HG03469 (cell line): ENCODE data around the gene KAZN.

Experiments used
- ATAC-seq: cut with Tn5 transposase; IDR thresholded peaks from one replicate; pipeline ENCODE4 v1.9.1; 2021; ENCODE audit warnings: mild to moderate bottlenecking, moderate library complexity, moderate number of reproducible peaks; ENCODE audit not compliant: unreplicated experiment

The KAZN gene

DNA sequence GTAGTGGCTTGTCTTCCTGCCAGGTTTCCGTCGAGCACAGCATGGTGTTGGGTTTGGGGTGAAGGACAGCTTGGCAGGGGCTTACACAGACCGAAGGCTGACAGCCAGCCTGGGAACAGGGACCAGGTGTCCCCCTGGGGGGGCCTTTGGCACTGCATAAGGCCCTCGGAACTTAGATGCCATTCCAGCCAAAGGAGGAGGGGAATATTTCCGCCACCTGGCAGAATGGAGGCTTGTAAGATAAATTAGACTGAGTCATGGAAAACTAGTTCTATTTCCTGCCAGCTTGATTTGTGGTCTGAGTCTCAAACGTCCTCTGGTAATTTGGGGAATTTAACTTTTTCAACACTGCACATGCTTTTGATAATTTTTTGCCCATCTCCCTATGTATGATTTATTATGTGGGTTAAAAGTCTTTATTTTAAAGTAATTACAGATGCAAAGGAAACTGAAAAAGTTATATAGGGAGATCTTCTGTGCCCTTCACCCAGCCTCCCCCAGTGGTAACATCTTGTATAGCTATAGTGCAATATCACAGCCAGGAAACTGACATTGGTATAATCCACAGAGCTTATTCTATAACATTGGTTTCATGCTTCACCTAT is 543.6 kb downstream of the KAZN start:
- no peak for ATAC-seq

DNA sequence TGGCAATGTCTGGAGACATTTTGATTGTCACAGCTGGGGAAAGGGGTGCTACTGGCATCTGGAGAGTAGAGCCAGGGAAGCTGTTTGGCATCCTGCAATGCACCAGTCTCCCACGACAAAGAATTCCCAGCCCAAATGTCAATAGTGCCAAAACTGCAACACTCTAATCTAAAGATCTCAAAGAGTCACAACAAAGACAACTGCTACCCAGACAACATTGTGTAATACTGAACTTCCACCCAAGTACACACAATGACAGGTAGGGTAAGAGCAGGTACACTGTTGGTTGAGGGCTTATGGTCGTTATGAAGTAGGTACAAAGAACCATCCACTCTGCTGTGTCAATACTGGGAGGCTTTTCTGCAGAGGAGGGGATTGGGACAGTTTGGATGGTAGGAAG is 546.8 kb downstream of the KAZN start:
- ATAC-seq, result no peak

DNA sequence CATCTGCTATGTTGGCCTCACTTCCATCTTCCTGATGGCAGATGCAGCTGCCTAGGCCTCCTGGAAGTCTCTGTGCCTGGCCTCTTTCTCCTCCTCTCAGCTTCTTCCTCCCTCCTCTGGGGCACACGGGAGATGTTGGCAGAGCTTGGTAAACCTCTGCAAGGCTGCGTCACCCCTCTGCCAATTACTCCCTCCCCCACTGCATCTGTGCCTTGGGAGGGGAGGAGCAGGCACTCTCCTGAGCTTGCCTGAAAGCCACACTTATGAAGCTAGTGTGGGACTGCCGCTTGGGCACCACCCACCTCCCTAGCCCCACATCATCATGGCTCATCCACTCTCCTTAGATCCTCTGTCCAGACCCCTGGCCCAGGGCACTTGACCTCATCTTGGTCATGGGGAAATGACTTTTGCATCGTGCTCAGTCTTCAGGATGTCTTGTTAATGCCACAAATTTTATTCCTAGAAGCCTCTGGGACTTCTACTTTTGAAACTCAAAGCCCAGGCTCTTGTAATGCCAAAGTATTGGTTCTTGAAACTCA is 547.7 kb downstream of the KAZN start:
- ATAC-seq, result no peak

DNA sequence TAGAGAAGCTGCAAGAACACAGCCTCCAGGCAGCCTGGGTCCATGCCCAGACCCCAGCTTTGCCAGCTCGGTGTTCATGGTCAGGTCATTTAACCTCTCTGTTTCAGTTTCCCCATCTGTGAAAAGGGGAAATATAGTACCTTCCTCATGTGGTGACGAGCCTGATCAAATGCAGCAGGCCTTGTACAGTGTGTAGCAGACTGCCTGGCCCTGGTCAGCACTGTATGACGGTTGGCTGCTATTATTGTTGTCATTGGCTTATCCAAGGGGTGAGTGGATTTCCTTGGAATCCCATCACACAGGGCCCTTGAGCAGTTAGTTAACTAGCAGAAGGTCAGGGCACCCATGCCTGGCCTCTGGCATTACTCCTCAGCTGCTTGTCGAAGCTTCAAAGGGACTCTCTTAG is 548.5 kb downstream of the KAZN start:
- no peak for ATAC-seq

DNA sequence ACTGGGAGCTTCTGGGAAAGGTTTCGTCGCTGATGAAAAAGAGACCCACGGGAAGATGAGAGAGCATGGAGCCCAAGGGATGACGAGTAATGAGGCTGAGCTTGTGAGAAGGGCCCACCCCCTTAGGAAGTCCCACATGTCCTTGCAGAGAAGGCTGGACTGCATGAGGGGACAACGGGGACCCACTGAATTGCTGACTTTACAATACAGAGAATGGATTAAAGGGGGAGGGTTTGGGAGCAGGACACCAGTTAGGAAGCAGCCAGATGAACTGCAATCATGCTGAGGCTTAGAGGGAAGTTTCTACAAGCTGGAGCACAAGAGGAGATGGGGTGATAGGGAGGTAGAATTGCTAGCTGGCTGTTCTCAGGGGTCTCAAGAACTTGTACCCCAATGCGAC is 549.5 kb downstream of the KAZN start:
- no peak for ATAC-seq

DNA sequence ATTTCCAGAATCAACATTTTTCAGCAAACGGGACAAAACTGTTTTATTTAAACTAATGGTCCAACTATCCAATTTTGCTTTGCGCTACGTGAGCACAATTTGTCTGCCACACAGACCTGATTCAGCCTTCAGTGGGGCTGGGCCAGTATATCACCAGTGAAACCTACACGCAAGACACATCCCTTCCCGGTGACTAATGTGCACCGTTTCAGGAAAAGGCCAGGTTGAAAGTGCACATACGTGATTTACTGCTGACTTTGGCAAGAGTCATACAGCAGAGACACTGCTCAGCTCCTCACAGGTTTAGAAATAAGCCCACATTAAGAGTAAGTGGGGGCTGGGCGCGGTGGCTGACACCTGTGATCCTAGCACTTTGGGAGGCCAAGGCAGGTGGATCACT is 550.0 kb downstream of the KAZN start:
- no peak for ATAC-seq

DNA sequence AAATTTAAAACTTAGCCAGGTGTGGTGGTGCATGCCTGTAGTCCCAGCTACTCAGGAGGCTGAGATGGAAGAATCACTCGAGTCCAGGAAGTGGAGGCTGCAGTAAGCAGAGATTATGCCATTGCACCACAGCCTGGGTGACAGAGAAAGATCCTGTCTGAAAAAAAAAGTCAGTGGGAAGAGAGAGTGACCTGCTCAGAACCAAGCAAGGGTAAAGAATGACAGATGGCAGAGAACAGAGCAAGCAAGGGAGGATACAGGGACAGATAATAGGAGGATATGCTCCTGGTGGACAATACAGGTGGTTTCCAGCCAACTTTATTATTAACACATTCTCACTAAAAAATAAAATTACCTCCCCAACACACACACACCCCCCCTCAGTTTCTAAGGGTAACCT is 550.5 kb downstream of the KAZN start:
- no peak for ATAC-seq

DNA sequence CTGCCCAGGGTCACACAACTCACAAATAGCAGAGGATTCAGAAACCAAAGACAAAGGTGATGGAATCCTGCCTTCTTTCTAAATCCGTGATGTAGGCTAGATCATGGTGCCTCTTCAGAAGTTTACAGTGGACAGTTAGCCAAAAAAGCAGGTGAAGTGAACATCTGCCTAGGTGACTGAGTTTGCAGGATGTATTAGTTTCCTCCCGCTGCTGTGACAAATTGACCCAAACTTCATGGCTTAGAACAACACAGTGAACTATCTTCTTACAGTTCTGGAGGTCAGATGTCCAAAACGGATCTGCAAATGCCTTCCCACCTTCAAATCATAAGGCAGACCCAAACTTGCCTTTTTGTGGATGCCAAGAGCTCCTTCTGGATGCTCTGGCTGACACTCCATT is 551.9 kb downstream of the KAZN start:
- no peak for ATAC-seq

DNA sequence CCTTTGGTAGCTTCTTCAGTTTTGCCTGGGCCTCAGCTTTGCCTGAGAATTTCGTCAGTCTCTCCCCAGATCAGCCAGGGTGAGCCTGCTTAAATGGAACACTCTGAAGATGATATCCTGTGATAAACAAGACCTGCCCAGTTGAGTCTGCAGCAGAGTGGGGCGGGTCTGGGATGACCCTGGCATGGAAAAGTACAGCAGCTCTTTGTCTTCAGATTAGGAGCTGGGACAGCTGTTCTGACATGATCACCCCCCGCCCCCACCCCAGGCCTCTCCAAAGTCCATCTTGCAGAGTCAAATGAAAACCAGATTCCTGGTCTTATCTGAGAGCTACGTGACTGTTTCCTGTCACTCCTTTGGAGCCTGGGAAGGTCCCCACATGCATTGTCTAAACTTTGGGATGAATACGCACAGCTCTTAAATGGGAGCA is 552.9 kb downstream of the KAZN start:
- ATAC-seq, result no peak

DNA sequence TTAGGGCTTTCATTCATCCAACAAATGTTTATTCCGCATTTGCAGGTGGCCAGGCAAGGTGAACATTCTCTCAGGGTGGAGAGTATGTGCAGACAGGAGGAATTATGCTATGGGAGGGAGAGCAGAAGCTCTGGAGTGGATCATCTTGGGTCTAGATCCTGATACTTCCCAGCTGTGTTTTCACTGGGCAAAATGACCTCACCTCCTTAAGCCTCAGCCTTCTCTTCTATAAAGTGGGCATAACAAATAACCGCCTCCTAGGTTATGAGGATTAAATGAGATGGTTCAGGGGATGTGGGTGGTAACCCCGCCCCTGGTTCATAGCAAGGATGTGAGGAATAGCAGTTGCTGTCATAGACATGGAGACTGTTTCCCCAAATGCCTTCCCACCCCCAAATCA is 553.4 kb downstream of the KAZN start:
- ATAC-seq, result no peak

DNA sequence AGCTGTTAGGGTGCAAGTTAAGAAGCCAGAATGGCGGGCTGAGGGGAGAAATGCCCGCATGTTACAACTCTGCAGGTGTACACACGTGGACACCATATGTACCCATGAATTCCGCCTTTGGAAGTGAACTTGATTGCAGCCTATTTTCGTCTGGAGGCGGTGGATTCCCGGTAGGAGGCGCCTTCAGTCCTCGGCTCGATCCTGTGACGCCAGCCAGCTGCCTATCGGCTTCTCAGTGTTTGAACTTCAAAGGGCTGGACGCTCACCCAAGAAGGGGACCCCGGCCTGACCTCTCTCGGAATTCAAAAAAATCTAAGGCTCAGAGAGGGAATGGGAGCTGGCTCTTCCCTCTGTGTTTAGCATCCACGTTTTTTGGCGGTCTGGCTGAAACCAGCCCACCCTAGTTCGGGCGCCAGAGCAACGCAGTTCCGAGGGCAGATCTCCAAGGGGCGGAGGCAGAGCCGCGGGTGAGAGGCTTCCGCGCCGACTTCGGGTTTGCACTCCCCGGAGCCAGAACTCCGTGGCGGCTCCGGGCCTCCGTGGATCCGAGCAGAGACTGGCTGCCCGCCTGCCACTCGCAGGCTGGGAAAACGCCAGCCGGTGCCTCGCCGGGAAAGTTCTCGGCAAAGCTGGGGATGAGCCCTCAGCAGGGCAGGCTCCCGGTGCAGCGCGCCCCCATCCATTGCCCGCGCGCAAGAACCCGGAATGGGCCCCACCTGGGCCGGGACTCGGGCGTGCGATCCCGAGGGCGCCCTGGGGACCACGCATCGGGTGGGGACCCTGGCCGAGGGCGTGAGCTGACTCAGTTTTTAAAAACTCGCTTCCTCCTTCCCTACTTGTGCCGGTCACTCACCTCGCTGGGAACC is 554.1 kb downstream of the KAZN start:
- ATAC-seq, result no peak

DNA sequence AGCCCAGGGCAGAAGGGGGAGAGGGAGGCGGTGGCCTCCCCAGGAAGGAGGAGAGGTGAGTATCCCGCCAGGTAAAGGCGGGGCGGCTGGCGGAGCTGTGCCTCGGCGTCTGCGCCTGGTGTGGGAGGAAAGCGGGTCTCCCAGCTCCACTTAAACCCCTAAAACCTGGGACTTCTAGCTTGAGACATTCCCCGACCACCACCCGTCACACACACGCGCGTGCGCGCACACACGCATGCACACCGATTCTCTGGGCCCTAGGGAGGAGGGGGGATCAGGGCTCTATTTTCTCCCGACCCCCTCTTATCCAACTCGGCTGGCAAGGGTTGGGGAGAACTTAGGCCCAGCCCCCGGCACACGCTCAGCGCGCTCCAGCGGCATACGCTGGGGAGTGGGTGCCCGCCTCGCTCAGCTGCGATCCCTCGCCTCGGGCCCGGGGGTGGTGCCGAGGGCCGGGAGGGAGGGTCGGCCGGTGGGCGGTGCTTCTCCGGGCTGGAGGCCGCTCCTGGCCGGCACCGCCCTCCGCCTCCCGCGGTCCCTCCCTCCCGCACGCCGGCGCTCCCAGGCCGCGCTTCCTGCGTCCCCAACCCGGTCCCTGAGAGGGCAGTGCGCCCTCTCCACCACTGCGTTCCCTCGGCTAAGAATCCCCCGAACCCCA is 554.8 kb downstream of the KAZN start, which contains the start of gene TMEM51:
TMEM51 (plus strand) TSS at position 564 of the 658 bp plus-strand sequence. CDS start 61,341 bp downstream, outside the sequence.
- no peak for ATAC-seq

DNA sequence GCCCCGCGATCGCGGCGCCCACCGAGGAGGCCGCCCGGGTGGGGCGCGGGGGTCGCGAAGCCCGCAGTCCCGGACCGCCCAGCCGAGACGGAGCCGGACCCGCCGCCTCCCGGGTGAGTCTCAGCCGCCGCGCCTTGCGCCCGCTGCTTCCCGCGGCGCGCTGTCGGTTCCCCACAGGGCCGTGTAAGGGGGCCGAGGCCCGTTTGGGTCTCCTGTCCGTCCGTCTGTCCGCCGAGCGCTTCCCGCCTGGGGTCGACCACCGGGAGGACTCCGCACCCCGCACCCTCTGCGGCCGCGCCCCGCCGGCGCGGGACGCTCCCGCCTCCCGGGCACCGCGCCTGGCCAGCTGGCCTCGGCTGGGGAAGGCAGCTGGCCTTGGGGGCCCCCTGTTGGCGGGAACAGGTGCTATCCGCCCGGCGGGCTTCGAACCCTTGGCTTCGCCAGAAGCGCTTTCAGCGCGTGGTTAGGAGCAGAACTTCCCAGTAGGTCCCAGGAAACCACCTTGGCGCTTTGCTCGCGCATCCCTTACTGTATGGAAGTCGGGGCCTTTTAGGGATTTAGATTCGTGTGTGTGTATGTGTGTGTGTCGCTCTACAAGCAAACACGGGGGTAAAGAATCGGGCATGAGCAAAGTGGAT is 555.5 kb downstream of the KAZN start:
- ATAC-seq, result no peak

DNA sequence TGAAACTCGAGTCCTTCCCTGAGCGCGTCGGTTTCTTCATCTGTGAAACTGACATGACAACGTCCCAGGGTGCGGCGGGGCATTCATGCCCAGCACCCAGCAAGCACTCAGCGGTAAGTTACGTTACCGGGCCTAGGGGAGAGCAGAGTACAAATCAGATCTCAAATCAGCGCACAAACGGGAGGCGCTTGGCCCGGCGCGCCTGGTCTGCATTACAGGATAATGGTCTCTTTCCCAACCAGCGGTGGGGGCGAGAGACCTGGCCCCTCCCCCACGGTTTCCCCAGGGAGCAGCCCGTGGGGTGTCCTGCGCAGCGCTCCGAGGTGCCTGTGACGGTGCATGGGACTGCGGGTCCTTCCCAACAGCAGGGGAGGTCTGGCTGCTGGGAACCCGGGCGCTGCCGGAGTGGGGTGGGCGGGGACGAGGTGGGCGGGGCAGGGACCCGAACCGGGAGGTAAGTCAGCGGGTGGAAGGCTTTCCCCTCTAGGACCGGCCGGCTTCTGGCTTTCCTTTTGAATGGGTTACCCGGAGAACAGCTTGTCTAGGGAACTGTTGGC is 556.1 kb downstream of the KAZN start:
- ATAC-seq, result no peak

DNA sequence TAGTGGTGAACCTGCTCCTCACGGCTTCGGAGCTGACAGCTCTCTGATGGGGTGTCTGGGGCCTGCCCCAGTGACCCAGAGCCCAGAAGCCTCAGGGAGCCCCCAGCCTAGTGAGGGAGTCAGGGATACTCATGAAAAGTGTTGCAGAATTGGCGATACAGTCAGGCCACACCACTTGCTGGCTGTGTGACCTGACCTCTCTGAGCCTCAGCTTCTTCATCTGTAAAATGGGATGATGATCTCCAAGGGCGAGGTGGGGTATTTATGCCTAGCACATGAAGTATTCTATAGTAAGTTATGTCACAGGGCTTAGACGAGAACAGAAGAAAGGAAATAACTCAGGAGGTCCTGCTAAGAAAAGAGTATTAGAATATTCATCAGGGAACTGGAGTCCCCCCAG is 556.7 kb downstream of the KAZN start:
- ATAC-seq, result no peak

DNA sequence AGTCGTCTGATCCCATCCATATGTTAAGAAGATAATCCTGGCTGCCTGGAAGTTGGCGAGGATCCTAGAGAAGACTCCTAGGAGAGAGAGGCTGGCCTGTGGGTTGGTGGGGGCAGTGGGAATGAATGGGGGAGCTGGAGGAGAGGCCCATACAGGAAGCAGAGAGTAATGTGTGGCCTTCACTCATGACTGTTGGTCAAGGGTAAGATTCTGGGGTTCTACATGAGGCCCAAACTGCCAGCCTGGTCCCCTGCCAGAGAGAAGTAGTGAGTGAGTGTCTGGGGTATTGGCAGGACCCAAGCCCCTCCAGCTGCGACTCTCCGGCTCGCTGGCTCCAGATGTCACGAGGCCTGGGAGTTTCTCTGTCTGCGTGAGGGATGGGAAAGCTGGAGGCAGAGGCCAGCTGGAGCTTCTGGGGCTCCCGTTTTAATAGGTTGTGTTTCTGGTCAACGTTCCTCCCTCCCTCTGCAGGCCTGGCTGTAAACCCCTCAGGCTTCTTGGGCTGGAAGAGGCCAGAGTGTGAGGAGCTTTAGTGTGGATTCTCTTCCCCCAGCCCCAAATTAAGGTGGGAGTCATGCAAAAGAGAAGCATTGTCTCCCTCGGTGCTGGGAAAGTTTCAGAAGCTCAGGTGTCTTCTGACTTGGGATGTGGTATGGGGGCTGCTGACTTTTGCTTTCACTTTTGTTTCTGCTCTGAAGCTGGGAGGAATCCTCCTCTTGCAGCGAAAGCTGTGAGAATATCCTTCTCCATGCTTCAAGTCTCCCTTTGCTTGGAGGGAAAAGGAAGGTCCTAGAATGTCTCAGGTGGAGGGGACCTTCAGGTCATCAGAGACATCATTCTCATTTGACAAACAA is 557.6 kb downstream of the KAZN start:
- no peak for ATAC-seq

DNA sequence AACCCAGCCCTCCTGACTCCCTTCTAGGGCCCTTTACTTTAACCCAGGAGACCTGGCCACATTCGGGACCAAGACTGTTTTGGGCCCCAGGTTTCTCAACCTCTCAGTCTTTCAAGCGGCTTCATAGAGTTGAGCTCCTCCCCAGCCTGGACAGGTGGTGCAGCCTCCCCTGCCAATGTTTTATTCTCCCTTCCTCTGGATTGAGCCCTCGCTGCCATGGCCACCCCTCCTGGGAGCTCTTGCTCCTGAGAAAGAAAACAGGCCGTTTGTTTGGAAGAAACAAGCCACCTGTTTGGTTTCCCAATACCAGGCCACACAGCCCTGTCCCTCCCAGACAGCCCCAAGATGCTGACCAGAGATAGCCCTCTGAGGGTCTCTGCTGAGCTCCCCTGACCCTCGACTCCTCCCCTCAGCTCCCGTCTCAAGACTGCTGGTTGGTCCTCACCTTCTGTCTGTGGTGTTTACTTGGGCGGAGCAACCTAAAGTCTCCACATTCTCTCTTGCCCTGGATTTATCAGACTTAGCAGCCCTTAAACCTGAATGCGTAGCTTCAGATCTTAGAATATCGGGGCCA is 558.4 kb downstream of the KAZN start:
- no peak for ATAC-seq

DNA sequence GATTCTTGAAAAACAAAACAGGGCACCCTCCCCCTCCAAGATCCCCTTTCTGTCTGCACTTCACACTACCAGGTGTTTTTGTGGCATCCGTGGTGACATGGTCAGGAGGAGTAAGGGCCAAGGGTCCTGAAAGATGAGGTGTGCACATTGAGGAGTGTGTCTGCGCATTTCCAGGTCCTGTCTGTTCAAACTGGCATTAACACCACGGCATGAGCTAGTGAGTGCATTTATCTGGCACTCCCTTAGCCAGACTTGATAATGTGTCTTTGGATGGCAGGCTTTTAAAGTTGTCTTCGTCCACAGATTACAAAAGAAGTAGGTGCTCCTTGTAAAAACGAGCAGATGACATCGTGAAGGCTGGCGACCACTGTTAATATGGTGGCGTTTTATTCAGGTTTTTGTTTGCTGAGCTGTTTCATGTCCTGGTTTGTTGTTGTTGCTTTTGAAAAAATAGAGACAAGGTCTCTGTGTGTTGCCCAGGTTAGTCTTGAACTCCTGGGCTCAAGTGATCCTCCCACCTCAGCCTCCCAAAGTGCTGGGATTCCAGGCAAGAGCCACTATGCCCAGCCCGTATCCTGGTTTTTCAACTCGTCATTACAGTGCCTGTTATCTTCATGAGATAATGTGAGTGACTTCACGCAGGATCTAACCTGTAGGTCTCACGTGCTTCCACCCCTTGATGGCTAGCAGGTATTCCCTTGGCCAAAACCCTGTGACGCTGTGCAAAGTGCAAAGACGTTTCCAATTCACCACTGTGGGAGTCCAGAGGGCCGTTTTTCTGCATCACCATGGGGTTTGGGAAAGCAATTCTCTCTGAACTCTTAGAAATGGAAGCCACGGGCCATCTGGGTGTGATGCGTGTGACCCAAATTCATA is 559.3 kb downstream of the KAZN start:
- no peak for ATAC-seq
